Left lung (tissue), 10 donors: ENCODE measurements around the gene TRPM5. TPM values are rescaled to one million over a fixed set of nuclear protein-coding genes. Genes with fewer than 3 reads are reported as not detected.

Experiments used
- ATAC-seq: fragments of 200-7000 bp; cut with Tn5 transposase; one replicate; pipeline ENCODE4 v1.9.1; 2020; ENCODE audit warnings: moderate library complexity
- DNase-seq, 4 donors: peaks; one replicate each; pipeline ENCODE4 v3.0.0-alpha.2; 2013 to 2020
- H3K27ac ChIP-seq, 2 donors: fragments of 200-600 bp; sonication (generic) in 1 of 2; one replicate each; pipeline versions ENCODE4 v1.5.0 to v1.8.0; 2020 to 2021
- H3K27me3 ChIP-seq, 2 donors: fragments of 200-600 bp; sonication (generic) in 1 of 2; one replicate each; pipeline versions ENCODE4 v1.5.0 to v1.8.0; 2020 to 2021
- H3K36me3 ChIP-seq, 2 donors: fragments of 200-600 bp; sonication (generic) in 1 of 2; one replicate each; pipeline versions ENCODE4 v1.5.0 to v1.8.0; 2020 to 2021
- H3K4me1 ChIP-seq, 2 donors: fragments of 200-600 bp; one replicate each; pipeline ENCODE4 v1.8.0; 2021
- H3K4me3 ChIP-seq, 2 donors: fragments of 200-600 bp; sonication (generic) in 1 of 2; one replicate each; pipeline versions ENCODE4 v1.5.0 to v1.8.0; 2020 to 2021; ENCODE audit warnings: mild to moderate bottlenecking in 1 of 2
- H3K9me3 ChIP-seq, 2 donors: fragments of 200-600 bp; sonication (generic) in 1 of 2; one replicate each; pipeline versions ENCODE4 v1.5.0 to v1.8.0; 2020 to 2021
- CTCF ChIP-seq, 2 donors: fragments of 200-600 bp; sonication (generic) in 1 of 2; IDR thresholded peaks; one replicate each; pipeline versions ENCODE4 v1.5.0 to v1.8.0; 2021; ENCODE audit warnings: antibody characterized with exemption in 2 of 2
- intact Hi-C, 2 donors: fragments of 100-400 bp; cut with DNase I; formaldehyde crosslinking; loops; one replicate each; pipeline versions ENCODE4 v1.11.2 to v1.14.2; 2022
- polyA plus RNA-seq, 6 donors: library from polyadenylated mRNA; unstranded; fragments of 120-200 nt; gene quantifications; one replicate each; pipeline ENCODE4 v1.2.1, GENCODE V29; 2013; ENCODE audit not compliant: insufficient read length in 6 of 6
- total RNA-seq, 2 donors: library from RNA; stranded (reverse); fragmentation: NEBNext Ultra II Directional; extraction: Animal tissue kit (Norgen Biotek cat#: 25700); gene quantifications; one replicate each; pipeline ENCODE4 v1.2.1, GENCODE V29; 2021
- donor health status: DM: no; HTN: yes; CAD: no.
- donor health status: DM: no; HTN: no; CAD: no.

The TRPM5 gene
- total and polyA plus RNA-seq, 8 donors: 0.14 to 0.40 (median 0.31) TPM; not detected in 2

- Histone ChIP-seq H3K27me3 (peaks cover 0 to 16% of the 10 kb centered on the region in 2 donors), H3K36me3 (no peaks in the 10 kb centered on the region), H3K9me3 (no peaks in the 10 kb centered on the region), H3K4me3 (no peak overlapping the region), H3K27ac (no peak overlapping the region), H3K4me1 (peaks cover 0 to 14% of the 10 kb centered on the region in 2 donors)
- no peak for TF ChIP-seq CTCF (IDR thresholded peaks at IDR 0.05)
- intact Hi-C loops: loop anchor here (2.0 to 10.0 kb wide), 3 partner anchors 117 to 227 kb away; no protein-coding TSS in a partner anchor
- DNase-seq (peak in 1 of 4 donors; percentile 71), ATAC-seq (no peak)
Observed at GRCh38 chr11:2421226-2421994, 22.9 kb downstream of the TRPM5 start.

- H3K4me1 ChIP-seq: peaks cover 0 to 14% of the 10 kb centered on the region in 2 donors
- H3K9me3 ChIP-seq: no peaks in the 10 kb centered on the region
- H3K27ac ChIP-seq: no peak overlapping the region
- H3K4me3 ChIP-seq: no peak overlapping the region
- no peaks in the 10 kb centered on the region for H3K36me3 ChIP-seq
- peaks cover 0 to 16% of the 10 kb centered on the region in 2 donors for H3K27me3 ChIP-seq
- TF ChIP-seq CTCF (IDR thresholded peaks at IDR 0.05): peak; percentile 90 to 96
- peak; percentile 97 for ATAC-seq
- peak; percentile 73 to 93 (median 81) for DNase-seq
- intact Hi-C loops: loop anchor here (2.0 to 10.0 kb wide), 3 partner anchors 116 to 226 kb away; no protein-coding TSS in a partner anchor
Observed at GRCh38 chr11:2420502-2421225, 23.6 kb downstream of the TRPM5 start.

- Histone ChIP-seq H3K4me3 (no peak overlapping the region), H3K4me1 (peaks cover 0 to 14% of the 10 kb centered on the region in 2 donors), H3K27me3 (peaks cover 0 to 22% of the 10 kb centered on the region in 2 donors), H3K9me3 (no peaks in the 10 kb centered on the region), H3K36me3 (no peaks in the 10 kb centered on the region), H3K27ac (no peak overlapping the region)
- peak; percentile 85 for ATAC-seq
- peak; percentile 72 to 91 (median 83) for DNase-seq
- peak; percentile 90 to 91 for TF ChIP-seq CTCF (IDR thresholded peaks at IDR 0.05)
- intact Hi-C loops: loop anchor here (2.0 to 10.0 kb wide), 4 partner anchors 115 to 225 kb away; partner anchors contain the start of genes C11orf21 (in 1 of the 2) and TSPAN32 (in 1 of the 2)
Observed at GRCh38 chr11:2419638-2420501, 24.4 kb downstream of the TRPM5 start.

- intact Hi-C loops: loop anchor here in 1 of 2 donors (10.0 kb wide), 1 partner anchor 114 kb away; the partner anchor contains the start of genes C11orf21 and TSPAN32
Observed at GRCh38 chr11:2418693-2419360, 25.5 kb downstream of the TRPM5 start.

More at GRCh38 chr11:2418693-2419360, 25.5 kb downstream of the TRPM5 start:
- peaks cover 0 to 14% of the 10 kb centered on the region in 2 donors for H3K4me1 ChIP-seq
- ATAC-seq: no peak
- H3K9me3 ChIP-seq: no peaks in the 10 kb centered on the region
- H3K27ac ChIP-seq: no peak overlapping the region
- peaks cover 0 to 23% of the 10 kb centered on the region in 2 donors for H3K27me3 ChIP-seq
- H3K36me3 ChIP-seq: no peaks in the 10 kb centered on the region
- TF ChIP-seq CTCF (IDR thresholded peaks at IDR 0.05): no peak
- no peak overlapping the region for H3K4me3 ChIP-seq
- DNase-seq: peak in 1 of 4 donors; percentile 66
